Endodermal cell (in vitro differentiated cells): ENCODE data around the gene CDC42EP5. TPM values are rescaled to one million over a fixed set of nuclear protein-coding genes. Genes with fewer than 3 reads are reported as not detected.
A peak's percentile ranks its signal among the peaks of the same experiment; 100 is the strongest.

Experiments used
- DNase-seq: peaks from one replicate; pipeline ENCODE4 v3.0.0-alpha.2; 2017
- H3K27ac ChIP-seq: 2 replicates; pipeline ENCODE4 v1.5.1; 2013; ENCODE audit warnings: mild to moderate bottlenecking, low read depth, low read length, moderate library complexity
- H3K27me3 ChIP-seq: 2 replicates; pipeline ENCODE4 v1.6.1; 2013; ENCODE audit warnings: mild to moderate bottlenecking, low read length, moderate library complexity; ENCODE audit not compliant: insufficient read depth, control insufficient read depth, poor library complexity, severe bottlenecking
- H3K36me3 ChIP-seq: 2 replicates; pipeline ENCODE4 v1.7.0; 2013; ENCODE audit warnings: mild to moderate bottlenecking, low read length, moderate library complexity; ENCODE audit not compliant: control insufficient read depth, insufficient read depth
- H3K4me1 ChIP-seq: one replicate; pipeline ENCODE4 v1.7.0; 2013; ENCODE audit warnings: low read length; ENCODE audit not compliant: control insufficient read depth, insufficient read depth
- H3K4me3 ChIP-seq: 2 replicates; pipeline ENCODE4 v1.5.1; 2013; ENCODE audit warnings: mild to moderate bottlenecking, low read length, moderate library complexity
- H3K9ac ChIP-seq: 2 replicates; pipeline ENCODE4 v1.6.1; 2013; ENCODE audit warnings: mild to moderate bottlenecking, low read length, moderate library complexity; ENCODE audit not compliant: poor library complexity, severe bottlenecking; ENCODE audit errors: extremely low read depth
- H3K9me3 ChIP-seq: 2 replicates; pipeline ENCODE4 v1.6.1; 2013; ENCODE audit warnings: mild to moderate bottlenecking, low read length, moderate library complexity; ENCODE audit not compliant: control insufficient read depth
- H3K27ac Mint-ChIP-seq: 2 replicates; pipeline ENCODE4 v1.8.0; 2020; ENCODE audit warnings: mixed read lengths
- H3K27me3 Mint-ChIP-seq: 2 replicates; pipeline ENCODE4 v1.8.0; 2021; ENCODE audit warnings: mild to moderate bottlenecking, mixed read lengths; ENCODE audit not compliant: insufficient read depth
- H3K36me3 Mint-ChIP-seq: 2 replicates; pipeline ENCODE4 v1.8.0; 2020; ENCODE audit warnings: low read depth, mixed read lengths
- H3K4me1 Mint-ChIP-seq: 2 replicates; pipeline ENCODE4 v1.8.0; 2020; ENCODE audit warnings: mixed read lengths
- H3K4me3 Mint-ChIP-seq: 2 replicates; pipeline ENCODE4 v1.8.0; 2020; ENCODE audit warnings: mild to moderate bottlenecking, moderate library complexity, mixed read lengths
- H3K9me3 Mint-ChIP-seq: 2 replicates; pipeline ENCODE4 v1.8.0; 2020; ENCODE audit warnings: mild to moderate bottlenecking, mixed read lengths
- WGBS, 2 experiments: methylation state at CpG; one replicate each; pipeline versions ENCODE4 v1.1.5 to v1.1.7; 2013; ENCODE audit warnings: missing lambda C conversion rate in 2 of 2, mixed read lengths in 1 of 2; ENCODE audit not compliant: insufficient coverage in 1 of 2, insufficient read length in 1 of 2; 5-methylcytosine and 5-hydroxymethylcytosine counted together
- total RNA-seq, 2 donors: library from RNA; stranded (reverse); fragmentation: NEBNext Ultra II Directional in 1 of 2; extraction: Animal tissue kit (Norgen Biotek cat#: 25700) in 1 of 2; gene quantifications; 2 replicates in 1 of 2; 3 replicates in 1 of 2; pipeline ENCODE4 v1.2.1, GENCODE V29; 2021
- TF ChIP-seq, protein P1 (sequence below): fragments of 200-600 bp; sonication (generic); conservative IDR thresholded peaks from 2 replicates; pipeline ENCODE4 v1.5.0; 2021; ENCODE audit warnings: antibody characterized with exemption, mild to moderate bottlenecking

The CDC42EP5 gene
- total RNA-seq, 2 donors from 2014 or later: 0.49 TPM; not detected in 1

DNA sequence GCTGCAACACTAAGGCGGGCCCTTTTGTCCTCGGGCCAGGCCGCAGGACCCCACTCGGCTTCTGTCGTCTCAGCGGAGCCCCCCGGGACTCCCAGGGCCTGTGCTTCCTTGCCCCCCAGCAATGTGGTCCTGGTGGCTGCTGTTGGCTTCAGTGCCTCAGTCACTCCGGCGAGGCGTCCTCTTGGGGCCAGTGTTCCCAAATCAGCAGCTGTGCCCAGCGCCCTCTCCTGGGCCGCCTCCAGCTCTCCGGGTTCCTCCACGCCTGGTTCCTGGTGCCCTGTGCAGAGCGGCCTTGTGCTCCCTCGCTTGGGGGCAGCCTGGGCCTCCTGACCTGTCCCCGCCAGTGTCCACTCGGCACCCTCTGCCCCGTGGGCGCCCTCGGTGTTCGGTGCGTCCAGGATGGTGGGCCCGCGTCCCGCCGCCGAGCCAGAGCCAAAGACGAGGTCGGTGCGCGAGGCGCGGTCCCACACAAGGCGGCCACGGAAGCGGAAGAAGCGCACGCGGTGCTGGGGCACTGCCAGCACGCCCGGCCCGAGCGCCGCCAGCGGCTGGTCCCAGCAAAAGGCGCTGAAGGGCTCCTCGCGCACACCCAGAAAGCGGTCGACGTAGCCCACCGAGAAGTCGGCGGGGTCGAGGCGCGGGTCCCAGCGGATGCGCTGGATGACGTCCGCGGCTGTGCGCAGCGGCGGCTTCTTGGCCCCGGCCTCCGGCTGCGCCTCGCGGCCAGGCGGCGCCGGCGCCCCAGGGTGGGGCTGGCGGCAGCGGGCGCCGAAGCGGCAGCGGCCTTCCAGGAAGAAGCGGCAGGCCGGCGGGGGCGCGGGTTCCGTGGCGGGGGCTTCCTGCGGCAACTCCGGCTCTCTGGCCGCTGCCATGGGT is 10.2 kb downstream of the CDC42EP5 start:
- Histone ChIP-seq H3K27ac (peak overlapping the region; percentile 70), H3K9me3 (no peaks in the 10 kb centered on the region), H3K36me3 (peaks cover 32% of the 10 kb centered on the region), H3K4me1 (no peaks in the 10 kb centered on the region), H3K27me3 (no peaks in the 10 kb centered on the region), H3K9ac (peak overlapping the region; percentile 63), H3K4me3 (peak overlapping the region; percentile 82)
- H3K36me3 Mint-ChIP-seq: peaks cover 31% of the 10 kb centered on the region
- H3K4me1 Mint-ChIP-seq: no peaks in the 10 kb centered on the region
- TF ChIP-seq, protein P1, sequence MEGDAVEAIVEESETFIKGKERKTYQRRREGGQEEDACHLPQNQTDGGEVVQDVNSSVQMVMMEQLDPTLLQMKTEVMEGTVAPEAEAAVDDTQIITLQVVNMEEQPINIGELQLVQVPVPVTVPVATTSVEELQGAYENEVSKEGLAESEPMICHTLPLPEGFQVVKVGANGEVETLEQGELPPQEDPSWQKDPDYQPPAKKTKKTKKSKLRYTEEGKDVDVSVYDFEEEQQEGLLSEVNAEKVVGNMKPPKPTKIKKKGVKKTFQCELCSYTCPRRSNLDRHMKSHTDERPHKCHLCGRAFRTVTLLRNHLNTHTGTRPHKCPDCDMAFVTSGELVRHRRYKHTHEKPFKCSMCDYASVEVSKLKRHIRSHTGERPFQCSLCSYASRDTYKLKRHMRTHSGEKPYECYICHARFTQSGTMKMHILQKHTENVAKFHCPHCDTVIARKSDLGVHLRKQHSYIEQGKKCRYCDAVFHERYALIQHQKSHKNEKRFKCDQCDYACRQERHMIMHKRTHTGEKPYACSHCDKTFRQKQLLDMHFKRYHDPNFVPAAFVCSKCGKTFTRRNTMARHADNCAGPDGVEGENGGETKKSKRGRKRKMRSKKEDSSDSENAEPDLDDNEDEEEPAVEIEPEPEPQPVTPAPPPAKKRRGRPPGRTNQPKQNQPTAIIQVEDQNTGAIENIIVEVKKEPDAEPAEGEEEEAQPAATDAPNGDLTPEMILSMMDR: peak; percentile 67
- H3K4me3 Mint-ChIP-seq: peak overlapping the region; percentile 68
- WGBS, 2 experiments: 12 to 24% methylated on average over 22 to 91 of the region's 91 CpGs
- peak; percentile 91 for DNase-seq
- peaks cover 7% of the 10 kb centered on the region for H3K9me3 Mint-ChIP-seq
- no peak overlapping the region for H3K27ac Mint-ChIP-seq
- peaks cover 17% of the 10 kb centered on the region for H3K27me3 Mint-ChIP-seq

- no peak overlapping the region for H3K27ac ChIP-seq
- peak; percentile 48 for DNase-seq
- H3K9me3 ChIP-seq: no peaks in the 10 kb centered on the region
- WGBS, 2 experiments: 92 to 93% methylated on average over 14 to 15 of the region's 15 CpGs
- Mint-ChIP-seq H3K4me1 (no peaks in the 10 kb centered on the region), H3K27ac (no peak overlapping the region), H3K4me3 (peak overlapping the region; percentile 68), H3K9me3 (peaks cover 7% of the 10 kb centered on the region), H3K27me3 (peaks cover 17% of the 10 kb centered on the region), H3K36me3 (peaks cover 37% of the 10 kb centered on the region)
- H3K36me3 ChIP-seq: peaks cover 39% of the 10 kb centered on the region
- H3K27me3 ChIP-seq: no peaks in the 10 kb centered on the region
- H3K4me3 ChIP-seq: peak overlapping the region; percentile 82
- H3K4me1 ChIP-seq: no peaks in the 10 kb centered on the region
- TF ChIP-seq, protein P1: no peak
- H3K9ac ChIP-seq: no peak overlapping the region
These were observed 10.9 kb downstream of the CDC42EP5 start for GRCh38 chr19:54462047-54462654.

GRCh38 chr19:54461613-54462012 is 11.5 kb downstream of the CDC42EP5 start:
- TF ChIP-seq, protein P1: no peak
- Mint-ChIP-seq H3K27me3 (peaks cover 14% of the 10 kb centered on the region), H3K27ac (no peak overlapping the region), H3K36me3 (peaks cover 40% of the 10 kb centered on the region), H3K4me3 (no peak overlapping the region), H3K9me3 (peaks cover 7% of the 10 kb centered on the region), H3K4me1 (no peaks in the 10 kb centered on the region)
- H3K4me1 ChIP-seq: no peaks in the 10 kb centered on the region
- H3K27me3 ChIP-seq: no peaks in the 10 kb centered on the region
- peaks cover 44% of the 10 kb centered on the region for H3K36me3 ChIP-seq
- no peak overlapping the region for H3K9ac ChIP-seq
- H3K9me3 ChIP-seq: no peaks in the 10 kb centered on the region
- no peak overlapping the region for H3K4me3 ChIP-seq
- no peak for DNase-seq
- 100% methylated on average over 1 of the region's 3 CpGs; no CpG with 5 or more reads in 1 of the 2 experiments for WGBS, 2 experiments
- H3K27ac ChIP-seq: no peak overlapping the region
